Body of pancreas (tissue), 4 donors: Measurements from ENCODE around the gene KRTAP3-1.

ENCODE experiments used
- CTCF ChIP-seq, 7 experiments: fragments of 450-650 bp in 4 of 7; fragments of 200-600 bp in 3 of 7; sonication (generic) in 3 of 7; IDR thresholded peaks; one replicate each; pipeline ENCODE4 v1.5.1; 2016 to 2019; ENCODE audit warnings: antibody characterized with exemption in 7 of 7
- POLR2A ChIP-seq, 3 donors: fragments of 450-650 bp; IDR thresholded peaks; one replicate each; pipeline ENCODE4 v1.6.1; 2016; ENCODE audit warnings: antibody characterized with exemption in 3 of 3, mild to moderate bottlenecking in 2 of 3

GRCh38 chr17:40984226-40984625 lies 24.7 kb downstream of the KRTAP3-1 start, which contains the start of gene KRT40:
- no peak for TF ChIP-seq CTCF (IDR thresholded peaks at IDR 0.05)
- TF ChIP-seq POLR2A (IDR thresholded peaks at IDR 0.05), result no peak
